ENCODE results near the gene PADI3.

The PADI3 gene

DNA sequence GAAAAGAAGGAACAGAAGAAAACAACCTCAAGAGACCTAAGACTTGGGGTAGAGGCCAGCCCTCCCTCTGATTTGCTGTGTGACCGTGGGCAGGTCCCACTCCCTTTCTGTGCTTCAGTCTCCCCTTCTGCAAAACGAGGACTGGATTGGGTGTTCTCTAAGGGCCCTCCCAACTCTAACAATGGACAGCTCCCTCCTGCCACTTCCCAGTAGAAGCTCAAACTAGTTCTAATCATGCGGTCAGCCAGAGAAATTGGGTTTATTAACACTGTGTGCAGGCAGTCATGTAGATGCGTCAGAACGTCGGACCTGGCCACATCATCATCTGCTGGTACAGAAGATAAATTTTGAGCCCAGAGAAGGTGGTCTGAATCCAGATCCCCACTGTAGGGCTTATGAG lies 57.5 kb downstream of the PADI3 start:
- H3K36me3 ChIP-seq (ENCODE audit: control insufficient read depth, insufficient read depth, low read length), result no peaks in the 10 kb centered on the region
- H3K27me3 ChIP-seq (replicated peaks; ENCODE audit: control insufficient read depth, insufficient read depth, low read length), result no peaks in the 10 kb centered on the region; the same call in 1 of the 2 replicates
- no peak overlapping the region for H3K4me3 ChIP-seq (replicated peaks; ENCODE audit: low read depth, low read length)
- no peak for TF ChIP-seq CTCF (IDR thresholded peaks at IDR 0.05; ENCODE audit: insufficient read depth, low read length, poor library complexity, severe bottlenecking)
- DNase-seq (ENCODE audit: extremely low read depth, insufficient read length), result no peak

DNA sequence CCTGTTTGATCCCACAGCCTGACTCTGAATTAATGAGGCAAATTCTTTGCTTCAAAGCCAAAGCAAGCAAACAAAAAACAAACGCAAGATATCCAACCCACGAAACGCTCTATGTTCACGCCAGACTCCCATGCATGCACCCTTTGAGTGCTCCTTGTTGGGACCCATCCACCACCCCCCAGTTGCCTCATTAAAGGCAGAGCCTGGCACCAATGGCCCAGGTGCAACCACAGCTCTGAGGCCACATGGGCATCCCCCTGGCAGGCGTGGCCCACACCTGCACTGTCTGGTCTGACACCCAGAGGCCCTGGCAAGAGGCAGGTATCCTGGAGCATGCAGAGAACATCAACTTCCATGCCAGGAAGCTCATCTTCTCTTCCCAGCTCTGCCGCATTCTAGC lies 58.0 kb downstream of the PADI3 start:
- no peak for TF ChIP-seq CTCF (IDR thresholded peaks at IDR 0.05; ENCODE audit: insufficient read depth, low read length, poor library complexity, severe bottlenecking)
- Histone ChIP-seq H3K27me3 (replicated peaks; ENCODE audit: control insufficient read depth, insufficient read depth, low read length) (no peaks in the 10 kb centered on the region; the same call in 1 of the 2 replicates), H3K4me3 (replicated peaks; ENCODE audit: low read depth, low read length) (no peak overlapping the region), H3K36me3 (ENCODE audit: control insufficient read depth, insufficient read depth, low read length) (no peaks in the 10 kb centered on the region)
- no peak for DNase-seq (ENCODE audit: extremely low read depth, insufficient read length)

GRCh38 chr1:17307329-17307728 lies 58.4 kb downstream of the PADI3 start:
- no peak for DNase-seq (ENCODE audit: extremely low read depth, insufficient read length)
- Histone ChIP-seq H3K36me3 (ENCODE audit: control insufficient read depth, insufficient read depth, low read length) (no peaks in the 10 kb centered on the region), H3K4me3 (replicated peaks; ENCODE audit: low read depth, low read length) (no peak overlapping the region), H3K27me3 (replicated peaks; ENCODE audit: control insufficient read depth, insufficient read depth, low read length) (no peaks in the 10 kb centered on the region; the same call in 1 of the 2 replicates)
- no peak for TF ChIP-seq CTCF (IDR thresholded peaks at IDR 0.05; ENCODE audit: insufficient read depth, low read length, poor library complexity, severe bottlenecking)

- H3K4me3 ChIP-seq (replicated peaks; ENCODE audit: low read depth, low read length), result no peak within 1 kb of the TSS
- TF ChIP-seq CTCF (IDR thresholded peaks at IDR 0.05; ENCODE audit: insufficient read depth, low read length, poor library complexity, severe bottlenecking), result no peak
- no peak for DNase-seq (ENCODE audit: extremely low read depth, insufficient read length)
- H3K27me3 ChIP-seq (replicated peaks; ENCODE audit: control insufficient read depth, insufficient read depth, low read length), result no peaks in the 10 kb centered on the region; the same call in 1 of the 2 replicates
- no peaks in the 10 kb centered on the region for H3K36me3 ChIP-seq (ENCODE audit: control insufficient read depth, insufficient read depth, low read length)
These were observed 59.0 kb downstream of the PADI3 start, which contains the start of gene PADI4 for GRCh38 chr1:17307946-17308345. TSS of gene PADI4 (plus strand) at chr1:17308197. CDS start at chr1:17308223, 26 bp downstream.

GRCh38 chr1:17308593-17308992 lies 59.7 kb downstream of the PADI3 start:
- H3K4me3 ChIP-seq (replicated peaks; ENCODE audit: low read depth, low read length), result no peak overlapping the region
- DNase-seq (ENCODE audit: extremely low read depth, insufficient read length), result no peak
- H3K36me3 ChIP-seq (ENCODE audit: control insufficient read depth, insufficient read depth, low read length), result no peaks in the 10 kb centered on the region
- peaks cover under 1% of the 10 kb centered on the region for H3K27me3 ChIP-seq (replicated peaks; ENCODE audit: control insufficient read depth, insufficient read depth, low read length)
- TF ChIP-seq CTCF (IDR thresholded peaks at IDR 0.05; ENCODE audit: insufficient read depth, low read length, poor library complexity, severe bottlenecking), result no peak
